ENCODE data around the gene ZNF140. TPM values are rescaled to one million over a fixed set of nuclear protein-coding genes. Genes with fewer than 3 reads are reported as not detected.

ZNF140 gene
- total and polyA plus RNA-seq, 2 donors (not counting 3 experiments of a cell fraction or from before 2014, with no cell fraction given) = 8.9 to 11.9 TPM

DNA sequence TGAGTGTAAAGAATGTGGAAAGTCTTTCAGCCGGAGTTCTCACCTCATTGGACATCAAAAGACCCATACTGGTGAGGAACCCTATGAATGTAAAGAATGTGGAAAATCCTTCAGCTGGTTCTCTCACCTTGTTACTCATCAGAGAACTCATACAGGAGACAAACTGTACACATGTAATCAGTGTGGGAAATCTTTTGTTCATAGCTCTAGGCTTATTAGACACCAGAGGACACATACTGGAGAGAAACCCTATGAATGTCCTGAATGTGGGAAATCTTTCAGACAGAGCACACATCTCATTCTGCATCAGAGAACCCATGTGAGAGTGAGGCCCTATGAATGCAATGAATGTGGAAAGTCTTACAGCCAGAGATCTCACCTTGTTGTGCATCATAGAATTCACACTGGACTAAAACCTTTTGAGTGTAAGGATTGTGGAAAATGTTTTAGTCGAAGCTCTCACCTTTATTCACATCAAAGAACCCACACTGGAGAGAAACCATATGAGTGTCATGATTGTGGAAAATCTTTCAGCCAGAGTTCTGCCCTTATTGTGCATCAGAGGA lies 75.5 kb downstream of the ZNF140 start:
- dilution Hi-C loops (cut with MboI; ENCODE audit: extremely low pct_ligation_motif_present, low sequenced_read_pairs) = no loop called here
- POLR2A ChIA-PET = no interaction called here
- no peak overlapping the region for H3K4me2 ChIP-seq (ENCODE audit: insufficient read depth, low read length)
- BruUV-seq (replicated peaks) = no TSS peak
- no peak overlapping the region for H2AFZ ChIP-seq (ENCODE audit: low read depth, low read length)
- intact Hi-C loops (cut with micrococcal nuclease) = no loop called here
- no peak overlapping the region for H3K9ac ChIP-seq (replicated peaks; ENCODE audit: extremely low read depth, insufficient read depth, low read length)
- no peak for FAIRE-seq
- no peaks in the 10 kb centered on the region for H3K27me3 ChIP-seq (ENCODE audit: control insufficient read depth in 2 of 2, insufficient read depth in 2 of 2, low read length in 2 of 2)
- no peaks in the 10 kb centered on the region for H4K20me1 ChIP-seq (replicated peaks; ENCODE audit: control insufficient read depth, extremely low read depth, insufficient read depth, low read length)
- no peak overlapping the region for H3K27ac ChIP-seq (ENCODE audit: insufficient read depth, low read depth, low read length)
- H3K79me2 ChIP-seq (ENCODE audit: control insufficient read depth, insufficient read depth, low read length) = no peaks in the 10 kb centered on the region
- TF ChIP-seq JUN (IDR thresholded peaks at IDR 0.05; ENCODE audit: borderline replicate concordance, insufficient read depth, insufficient read length, low read depth) (no peak), POLR2AphosphoS5 (IDR thresholded peaks at IDR 0.05; ENCODE audit: insufficient read depth, low read depth, low read length) (no peak), FOS (IDR thresholded peaks at IDR 0.05; ENCODE audit: borderline replicate concordance, insufficient read depth, low read length) (no peak), EZH2 (IDR thresholded peaks at IDR 0.05; ENCODE audit: borderline replicate concordance, low read depth, low read length, severe bottlenecking) (no peak), MYC (IDR thresholded peaks at IDR 0.05; ENCODE audit: low read depth, low read length) (no peak), POLR2A (IDR thresholded peaks at IDR 0.05; ENCODE audit: low read depth, low read length) (no peak), GATA2 (IDR thresholded peaks at IDR 0.05; ENCODE audit: insufficient read depth, insufficient read length, low read depth, low read length) (no peak)
- TF ChIP-seq, protein P1, sequence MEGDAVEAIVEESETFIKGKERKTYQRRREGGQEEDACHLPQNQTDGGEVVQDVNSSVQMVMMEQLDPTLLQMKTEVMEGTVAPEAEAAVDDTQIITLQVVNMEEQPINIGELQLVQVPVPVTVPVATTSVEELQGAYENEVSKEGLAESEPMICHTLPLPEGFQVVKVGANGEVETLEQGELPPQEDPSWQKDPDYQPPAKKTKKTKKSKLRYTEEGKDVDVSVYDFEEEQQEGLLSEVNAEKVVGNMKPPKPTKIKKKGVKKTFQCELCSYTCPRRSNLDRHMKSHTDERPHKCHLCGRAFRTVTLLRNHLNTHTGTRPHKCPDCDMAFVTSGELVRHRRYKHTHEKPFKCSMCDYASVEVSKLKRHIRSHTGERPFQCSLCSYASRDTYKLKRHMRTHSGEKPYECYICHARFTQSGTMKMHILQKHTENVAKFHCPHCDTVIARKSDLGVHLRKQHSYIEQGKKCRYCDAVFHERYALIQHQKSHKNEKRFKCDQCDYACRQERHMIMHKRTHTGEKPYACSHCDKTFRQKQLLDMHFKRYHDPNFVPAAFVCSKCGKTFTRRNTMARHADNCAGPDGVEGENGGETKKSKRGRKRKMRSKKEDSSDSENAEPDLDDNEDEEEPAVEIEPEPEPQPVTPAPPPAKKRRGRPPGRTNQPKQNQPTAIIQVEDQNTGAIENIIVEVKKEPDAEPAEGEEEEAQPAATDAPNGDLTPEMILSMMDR (IDR thresholded peaks at IDR 0.05; ENCODE audit: extremely low read depth in 1 of 2, insufficient read depth in 1 of 2, low read depth in 1 of 2, low read length in 2 of 2) = no peak
- H3K4me1 ChIP-seq (ENCODE audit: control insufficient read depth, extremely low read depth, insufficient read depth, low read length) = no peaks in the 10 kb centered on the region
- H3K36me3 ChIP-seq (ENCODE audit: control insufficient read depth in 2 of 2, extremely low read depth in 1 of 2, insufficient read depth in 2 of 2, low read length in 2 of 2) = peaks cover 3 to 15% of the 10 kb centered on the region in 2 experiments
- DNase-seq (ENCODE audit: low read depth, low spot score) = no peak
- H3K4me3 ChIP-seq (replicated peaks in 1 of 3; ENCODE audit: insufficient read depth in 1 of 3, low read depth in 1 of 3, low read length in 3 of 3) = no peak overlapping the region
- no peaks in the 10 kb centered on the region for H3K9me1 ChIP-seq (replicated peaks; ENCODE audit: control insufficient read depth, extremely low read depth, insufficient read depth, low read length)
- CTCF ChIA-PET = no interaction called here
- peaks cover 18% of the 10 kb centered on the region for H3K9me3 ChIP-seq (replicated peaks; ENCODE audit: control insufficient read depth, insufficient read depth, low read length)

Other genes with a start within 250 kb of the ZNF140 start
- 64.7 and 66.5 TPM in 2 replicates for gene CHFR, start 193.3 kb upstream of the ZNF140 start, total RNA-seq
- gene CHFR, start 193.3 kb upstream of the ZNF140 start, polyA plus RNA-seq = 45.4 and 57.0 TPM in 2 replicates
- 11.0 and 11.3 TPM in 2 replicates for gene ZNF605, start 124.6 kb upstream of the ZNF140 start, total RNA-seq
- 2.4 TPM in 2 replicates for gene ZNF605, start 124.6 kb upstream of the ZNF140 start, polyA plus RNA-seq
- gene ZNF26, start 94.6 kb upstream of the ZNF140 start, total RNA-seq = 9.7 and 11.1 TPM in 2 replicates
- 5.9 and 7.1 TPM in 2 replicates for gene ZNF26, start 94.6 kb upstream of the ZNF140 start, polyA plus RNA-seq
- 26.0 TPM in 2 replicates for gene ZNF84, start 43.4 kb upstream of the ZNF140 start, total RNA-seq
- 8.8 and 9.0 TPM in 2 replicates for gene ZNF84, start 43.4 kb upstream of the ZNF140 start, polyA plus RNA-seq
- 1.2 and 1.5 TPM in 2 replicates for gene ZNF891, start 49.4 kb downstream of the ZNF140 start, total RNA-seq
- gene ZNF891, start 49.4 kb downstream of the ZNF140 start, polyA plus RNA-seq = 0.29 and 0.32 TPM in 2 replicates
- 4.4 and 5.8 TPM in 2 replicates for gene ZNF10, start 49.7 kb downstream of the ZNF140 start, total RNA-seq
- gene ZNF10, start 49.7 kb downstream of the ZNF140 start, polyA plus RNA-seq = 1.6 and 3.7 TPM in 2 replicates
- gene ZNF268, start 100.6 kb downstream of the ZNF140 start, total RNA-seq = 17.3 and 18.2 TPM in 2 replicates
- 4.6 and 7.7 TPM in 2 replicates for gene ZNF268, start 100.6 kb downstream of the ZNF140 start, polyA plus RNA-seq
- gene ANHX, start 155.0 kb downstream of the ZNF140 start, total RNA-seq = not detected in 2 replicates
- not detected in 2 replicates for gene ANHX, start 155.0 kb downstream of the ZNF140 start, polyA plus RNA-seq

Measured in endothelial cell of umbilical vein (primary cell).